ENCODE results near the gene PTPRT. TPM values are rescaled to one million over a fixed set of nuclear protein-coding genes. Genes with fewer than 3 reads are reported as not detected.

Gene PTPRT
- polyA plus RNA-seq, 1 of the 3 experiments (the other 2 are of a cell fraction) = not detected

GRCh38 chr20:43185901-43186300 is 3.8 kb downstream of the PTPRT start (continued):
- TF ChIP-seq ZBTB33 (IDR thresholded peaks at IDR 0.05; ENCODE audit: borderline replicate concordance, low read depth) (no peak), TCF12 (IDR thresholded peaks at IDR 0.05) (no peak), RFX5 (IDR thresholded peaks at IDR 0.05; ENCODE audit: low read length) (no peak), POLR2AphosphoS5 (IDR thresholded peaks at IDR 0.05; ENCODE audit: low read depth, low read length) (no peak), RAD21 (IDR thresholded peaks at IDR 0.05; ENCODE audit: low read length) (no peak)

GRCh38 chr20:43183536-43184070 is 6.1 kb downstream of the PTPRT start:
- POLR2A ChIA-PET = no interaction called here

GRCh38 chr20:43178080-43178479 is 11.6 kb downstream of the PTPRT start:
- H3K9me3 ChIP-seq = no peaks in the 10 kb centered on the region
- H3K27ac ChIP-seq (ENCODE audit: low read depth in 2 of 2, low read length in 1 of 2) = no peak overlapping the region
- H3F3A ChIP-seq (replicated peaks; ENCODE audit: insufficient read depth) = no peaks in the 10 kb centered on the region
- H2AFZ ChIP-seq (ENCODE audit: low read depth) = no peak overlapping the region
- H3K27me3 ChIP-seq (ENCODE audit: insufficient read depth) = no peaks in the 10 kb centered on the region
- H3K36me3 ChIP-seq (replicated peaks in 1 of 2; ENCODE audit: control insufficient read depth in 1 of 2, insufficient read depth in 2 of 2, low read length in 1 of 2) = no peaks in the 10 kb centered on the region
- TF ChIP-seq FOXJ3 (CRISPR knock-in tag; IDR thresholded peaks at IDR 0.05) = no peak
- TF ChIP-seq CTCF (IDR thresholded peaks at IDR 0.05) = no peak
- no peak for TF ChIP-seq NFIC (IDR thresholded peaks at IDR 0.05; ENCODE audit: borderline replicate concordance)
- no peak for TF ChIP-seq GATA2 (CRISPR knock-in tag; IDR thresholded peaks at IDR 0.05)
- TF ChIP-seq MAX (IDR thresholded peaks at IDR 0.05; ENCODE audit: low read depth) = no peak
- no peak for TF ChIP-seq ZBTB33 (IDR thresholded peaks at IDR 0.05; ENCODE audit: borderline replicate concordance, low read depth)
- TF ChIP-seq FOSL2 (IDR thresholded peaks at IDR 0.05; ENCODE audit: borderline replicate concordance, low read depth) = no peak
- no peak for TF ChIP-seq TAF1 (IDR thresholded peaks at IDR 0.05; ENCODE audit: borderline replicate concordance, low read depth, low read length)
- no peak for TF ChIP-seq EZH2phosphoT487 (IDR thresholded peaks at IDR 0.05; ENCODE audit: borderline replicate concordance, low read depth)
- TF ChIP-seq JUND (IDR thresholded peaks at IDR 0.05) = no peak
- no peak for TF ChIP-seq RCOR1 (IDR thresholded peaks at IDR 0.05; ENCODE audit: low read length)
- no peaks in the 10 kb centered on the region for H3K9me2 ChIP-seq
- CTCF ChIA-PET = interaction anchor here (0.9 to 1.1 kb wide), 2 partner anchors 10 to 14 kb away, joined by 3 to 4 read pairs; no protein-coding TSS in a partner anchor
- no peaks in the 10 kb centered on the region for H4K20me1 ChIP-seq (ENCODE audit: insufficient read depth)
- H3K4me1 ChIP-seq (ENCODE audit: control insufficient read depth in 1 of 2, insufficient read depth in 2 of 2, low read depth in 1 of 2, low read length in 1 of 2) = no peaks in the 10 kb centered on the region
- no peak for DNase-seq
- 8% methylated on average over 2 of the region's 2 CpGs for WGBS (ENCODE audit: low lambda C conversion rate)
- H3K4me2 ChIP-seq = no peak overlapping the region
- no peak overlapping the region for H3K4me3 ChIP-seq (ENCODE audit: low read depth in 2 of 2, low read length in 1 of 2)
- no peaks in the 10 kb centered on the region for H3K79me2 ChIP-seq (ENCODE audit: insufficient read depth)
- POLR2A ChIA-PET = no interaction called here
- H3K9ac ChIP-seq = no peak overlapping the region

More at GRCh38 chr20:43183536-43184070, 6.1 kb downstream of the PTPRT start:
- H3K79me2 ChIP-seq (ENCODE audit: insufficient read depth) = no peaks in the 10 kb centered on the region
- CTCF ChIA-PET = interaction anchor here (1.2 kb wide), 1 partner anchor 8 kb away, joined by 6 read pairs; no protein-coding TSS in a partner anchor
- no peak overlapping the region for H3K4me2 ChIP-seq
- H3K4me3 ChIP-seq (ENCODE audit: low read depth in 2 of 2, low read length in 1 of 2) = no peak overlapping the region
- no peak overlapping the region for H2AFZ ChIP-seq (ENCODE audit: low read depth)
- no peak for DNase-seq
- no peaks in the 10 kb centered on the region for H3K36me3 ChIP-seq (replicated peaks in 1 of 2; ENCODE audit: control insufficient read depth in 1 of 2, insufficient read depth in 2 of 2, low read length in 1 of 2)
- H3K27me3 ChIP-seq (ENCODE audit: insufficient read depth) = no peaks in the 10 kb centered on the region
- no peak overlapping the region for H3K9ac ChIP-seq
- no peak overlapping the region for H3K27ac ChIP-seq (ENCODE audit: low read depth in 2 of 2, low read length in 1 of 2)
- H3K9me2 ChIP-seq = no peaks in the 10 kb centered on the region
- TF ChIP-seq POLR2AphosphoS5 (IDR thresholded peaks at IDR 0.05; ENCODE audit: low read depth, low read length) = no peak
- 7% methylated on average over 5 of the region's 5 CpGs for WGBS (ENCODE audit: low lambda C conversion rate)
- H3K4me1 ChIP-seq (ENCODE audit: control insufficient read depth in 1 of 2, insufficient read depth in 2 of 2, low read depth in 1 of 2, low read length in 1 of 2) = peaks cover 0 to 6% of the 10 kb centered on the region in 2 experiments; a peak in 1 of 4 replicates
- H3K9me3 ChIP-seq = no peaks in the 10 kb centered on the region
- H3F3A ChIP-seq (replicated peaks; ENCODE audit: insufficient read depth) = no peaks in the 10 kb centered on the region
- no peaks in the 10 kb centered on the region for H4K20me1 ChIP-seq (ENCODE audit: insufficient read depth)

Measured in SK-N-SH (cell line).